ENCODE data around the gene HAUS7. TPM values are rescaled to one million over a fixed set of nuclear protein-coding genes. Genes with fewer than 3 reads are reported as not detected.

HAUS7 gene
- total RNA-seq, 1 donor from 2014 or later: 24.6 TPM

GRCh38 chrX:153398275-153398960 lies 72.0 kb downstream of the HAUS7 start:
- Mint-ChIP-seq H3K27ac (ENCODE audit: unreplicated experiment) (no peak overlapping the region), H3K4me1 (ENCODE audit: low read depth, unreplicated experiment) (no peaks in the 10 kb centered on the region), H3K4me3 (ENCODE audit: unreplicated experiment) (no peak overlapping the region), H3K9me3 (ENCODE audit: unreplicated experiment) (no peaks in the 10 kb centered on the region), H3K27me3 (ENCODE audit: unreplicated experiment) (no peaks in the 10 kb centered on the region), H3K36me3 (ENCODE audit: unreplicated experiment) (no peaks in the 10 kb centered on the region)
- no peak for TF ChIP-seq CTCF (IDR thresholded peaks at IDR 0.05; ENCODE audit: partially characterized antibody, unreplicated experiment)
- no peak for DNase-seq

Other genes starting within 250 kb of the HAUS7 start
- gene PNMA6F, start 148.8 kb downstream of the HAUS7 start, total RNA-seq (ENCODE audit: unreplicated experiment): not detected
- 8.5 TPM for gene ZNF275, start 136.4 kb downstream of the HAUS7 start, total RNA-seq (ENCODE audit: unreplicated experiment)
- not detected for gene PNMA6E, start 69.2 kb downstream of the HAUS7 start, total RNA-seq (ENCODE audit: unreplicated experiment)
- 0.07 TPM for gene ZFP92, start 59.1 kb downstream of the HAUS7 start, total RNA-seq (ENCODE audit: unreplicated experiment)
- 0.29 TPM for gene TREX2, start 24.5 kb downstream of the HAUS7 start, total RNA-seq (ENCODE audit: unreplicated experiment)
- 0.56 TPM for gene BGN, start 24.4 kb upstream of the HAUS7 start, total RNA-seq (ENCODE audit: unreplicated experiment)
- gene ATP2B3, start 47.1 kb upstream of the HAUS7 start, total RNA-seq (ENCODE audit: unreplicated experiment): 68.0 TPM
- gene CCNQ, start 128.6 kb upstream of the HAUS7 start, total RNA-seq (ENCODE audit: unreplicated experiment): 28.9 TPM
- 0.61 TPM for gene DUSP9, start 176.6 kb upstream of the HAUS7 start, total RNA-seq (ENCODE audit: unreplicated experiment)
- 4.3 TPM for gene PNCK, start 203.2 kb upstream of the HAUS7 start, total RNA-seq (ENCODE audit: unreplicated experiment)
- 108 TPM for gene SLC6A8, start 217.3 kb upstream of the HAUS7 start, total RNA-seq (ENCODE audit: unreplicated experiment)

Measured in glutamatergic neuron (in vitro differentiated cells).